K562 (cell line): Measurements from ENCODE around the gene ANAPC2. TPM values are rescaled to one million over a fixed set of nuclear protein-coding genes. Genes with fewer than 3 reads are reported as not detected.

ENCODE experiments used
- ASH1L ChIP-seq: fragments of 450-650 bp; IDR thresholded peaks from 2 replicates; pipeline ENCODE4 v1.6.1; 2018; ENCODE audit warnings: borderline replicate concordance, mild to moderate bottlenecking, low read depth; ENCODE audit not compliant: partially characterized antibody
- C11orf30 ChIP-seq: fragments of 450-650 bp; IDR thresholded peaks from 2 replicates; pipeline ENCODE4 v1.6.1; 2016; ENCODE audit warnings: low read depth, mild to moderate bottlenecking
- CC2D1A ChIP-seq: fragments of 450-650 bp; IDR thresholded peaks from 2 replicates; pipeline ENCODE4 v1.6.1; 2017; ENCODE audit warnings: mild to moderate bottlenecking
- EWSR1 ChIP-seq: fragments of 450-650 bp; IDR thresholded peaks from 2 replicates; pipeline ENCODE4 v1.6.1; 2018; ENCODE audit warnings: borderline replicate concordance, mild to moderate bottlenecking, low read depth, moderate library complexity; ENCODE audit not compliant: partially characterized antibody
- HDAC1 ChIP-seq, 2 experiments: fragments of 450-650 bp; IDR thresholded peaks; 2 replicates each; pipeline ENCODE4 v1.6.1; 2016 to 2017; ENCODE audit warnings: inconsistent platforms in 1 of 2, mild to moderate bottlenecking in 1 of 2, moderate library complexity in 1 of 2
- HNRNPK ChIP-seq: fragments of 200-400 bp; formaldehyde crosslinking; IDR thresholded peaks from one replicate; pipeline ENCODE4 v1.6.1; 2018; ENCODE audit warnings: mild to moderate bottlenecking, low read depth, low read length; ENCODE audit not compliant: poor library complexity, severe bottlenecking
- MEF2D ChIP-seq: conservative IDR thresholded peaks from 2 replicates; pipeline ENCODE4 v1.6.1; 2016; ENCODE audit warnings: low read depth, missing genetic modification characterization, missing compliant biosample characterization
- POLR2G ChIP-seq: fragments of 200-400 bp; formaldehyde crosslinking; IDR thresholded peaks from 2 replicates; pipeline ENCODE4 v1.6.1; 2017; ENCODE audit warnings: low read depth, mild to moderate bottlenecking, antibody characterized with exemption, low read length, moderate library complexity
- PRMT5 ChIP-seq: sonication (generic); formaldehyde crosslinking; IDR thresholded peaks from 2 replicates; pipeline ENCODE4 v1.5.0; 2020; ENCODE audit warnings: missing genetic modification reagents
- SMC3 ChIP-seq: conservative IDR thresholded peaks from 2 replicates; pipeline ENCODE4 v1.6.1; 2011; ENCODE audit warnings: low read depth, low read length, improper control_type of control experiment; ENCODE audit not compliant: insufficient read depth
- ZBTB1 ChIP-seq: sonication (generic); formaldehyde crosslinking; IDR thresholded peaks from 2 replicates; pipeline ENCODE4 v1.8.1; 2023; ENCODE audit warnings: missing genetic modification reagents, low read depth, mild to moderate bottlenecking, borderline replicate concordance
- ZBTB7A ChIP-seq: IDR thresholded peaks from 2 replicates; pipeline ENCODE4 v1.6.1; 2011; ENCODE audit warnings: low read depth, mild to moderate bottlenecking, low read length, moderate library complexity, borderline replicate concordance; ENCODE audit not compliant: control insufficient read depth
- ZNF140 ChIP-seq: fragments of 250-450 bp; sonication (Bioruptor Pico); IDR thresholded peaks from 2 replicates; pipeline ENCODE4 v1.8.0; 2021; ENCODE audit warnings: moderate library complexity, mild to moderate bottlenecking, inconsistent platforms
- ZNF316 ChIP-seq: fragments of 450-650 bp; IDR thresholded peaks from 2 replicates; pipeline ENCODE4 v1.6.1; 2016
- ZNF583 ChIP-seq: fragments of 250-450 bp; sonication (Bioruptor Pico); IDR thresholded peaks from 2 replicates; pipeline ENCODE4 v1.4.0; 2020
- polyA plus RNA-seq, 8 experiments: library from polyadenylated mRNA; depleted of rRNA in 4 of 8; stranded (reverse) in 5 of 8; unstranded in 3 of 8; fragments of >200 nt; fragmentation: Nextera tagmentation in 2 of 8; fragmentation: Illumina TruSeq in 1 of 8; extraction: Ambion mirVana in 2 of 8; extraction: Trizol in 1 of 8; gene quantifications; 2 replicates each; pipeline versions ENCODE4 v1.2.1 to v1.2.3, GENCODE V29; 2011 to 2014; ENCODE audit warnings: inconsistent platforms in 1 of 8, missing spikeins in 1 of 8
- total RNA-seq, 7 experiments: library from RNA; depleted of rRNA in 6 of 7; stranded (reverse); fragments of >200 nt in 6 of 7; fragmentation: Illumina TruSeq in 2 of 7; extraction: Trizol in 2 of 7; gene quantifications; 2 replicates each; pipeline versions ENCODE4 v1.2.1 to v1.2.3, GENCODE V29; 2011 to 2021; ENCODE audit warnings: low replicate concordance in 1 of 7
- TF ChIP-seq, protein P1 (sequence below): fragments of 450-650 bp; IDR thresholded peaks from 2 replicates; pipeline ENCODE4 v1.6.1; 2016; ENCODE audit warnings: mild to moderate bottlenecking, moderate library complexity

ANAPC2 gene
- total and polyA plus RNA-seq, 9 of the 15 experiments (the other 6 are each of a cell fraction or from before 2014, with no cell fraction given), result 0.11 to 56.5 (median 17.1) TPM; not detected in 1

DNA sequence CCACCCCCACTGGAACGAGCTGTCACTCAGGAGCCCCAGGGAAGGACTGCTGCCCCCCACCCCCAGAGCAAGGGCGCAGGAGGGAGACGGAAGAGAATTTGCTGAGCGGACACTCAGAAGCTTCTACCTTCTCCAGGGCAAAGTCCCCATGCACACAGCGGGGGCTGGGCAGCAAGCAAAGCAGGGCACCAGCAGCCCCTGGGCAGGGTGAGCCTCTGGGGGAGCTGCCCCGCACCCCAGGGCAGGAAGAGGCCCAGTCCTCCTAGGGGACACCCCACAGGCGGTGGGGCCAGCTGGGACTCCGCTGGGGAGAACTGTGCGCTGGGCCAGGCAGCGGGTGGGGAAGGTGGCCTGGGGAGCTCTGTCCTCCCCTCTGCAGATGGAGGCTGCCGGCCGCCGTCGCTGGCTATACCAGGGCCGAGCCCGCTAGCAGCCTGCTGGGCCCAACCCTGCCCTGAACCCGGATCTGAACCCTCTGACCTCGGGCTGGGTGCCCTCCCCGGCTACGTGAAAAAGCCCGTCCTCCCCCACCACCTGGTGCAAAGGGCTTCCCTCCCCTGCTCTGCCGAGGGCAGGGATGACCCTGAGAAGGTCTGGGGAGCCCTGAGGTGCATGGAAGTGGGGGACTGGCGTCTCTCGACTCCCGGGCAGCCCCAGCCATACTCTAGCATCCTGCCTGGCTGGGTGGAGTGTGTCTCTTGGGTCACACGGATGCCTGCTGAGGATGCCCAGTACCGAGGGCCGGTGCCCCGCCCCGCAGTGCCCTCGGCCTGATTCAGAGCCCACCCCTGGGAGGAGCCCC, 41.7 kb upstream of the ANAPC2 start (continued):
- TF ChIP-seq, protein P1, sequence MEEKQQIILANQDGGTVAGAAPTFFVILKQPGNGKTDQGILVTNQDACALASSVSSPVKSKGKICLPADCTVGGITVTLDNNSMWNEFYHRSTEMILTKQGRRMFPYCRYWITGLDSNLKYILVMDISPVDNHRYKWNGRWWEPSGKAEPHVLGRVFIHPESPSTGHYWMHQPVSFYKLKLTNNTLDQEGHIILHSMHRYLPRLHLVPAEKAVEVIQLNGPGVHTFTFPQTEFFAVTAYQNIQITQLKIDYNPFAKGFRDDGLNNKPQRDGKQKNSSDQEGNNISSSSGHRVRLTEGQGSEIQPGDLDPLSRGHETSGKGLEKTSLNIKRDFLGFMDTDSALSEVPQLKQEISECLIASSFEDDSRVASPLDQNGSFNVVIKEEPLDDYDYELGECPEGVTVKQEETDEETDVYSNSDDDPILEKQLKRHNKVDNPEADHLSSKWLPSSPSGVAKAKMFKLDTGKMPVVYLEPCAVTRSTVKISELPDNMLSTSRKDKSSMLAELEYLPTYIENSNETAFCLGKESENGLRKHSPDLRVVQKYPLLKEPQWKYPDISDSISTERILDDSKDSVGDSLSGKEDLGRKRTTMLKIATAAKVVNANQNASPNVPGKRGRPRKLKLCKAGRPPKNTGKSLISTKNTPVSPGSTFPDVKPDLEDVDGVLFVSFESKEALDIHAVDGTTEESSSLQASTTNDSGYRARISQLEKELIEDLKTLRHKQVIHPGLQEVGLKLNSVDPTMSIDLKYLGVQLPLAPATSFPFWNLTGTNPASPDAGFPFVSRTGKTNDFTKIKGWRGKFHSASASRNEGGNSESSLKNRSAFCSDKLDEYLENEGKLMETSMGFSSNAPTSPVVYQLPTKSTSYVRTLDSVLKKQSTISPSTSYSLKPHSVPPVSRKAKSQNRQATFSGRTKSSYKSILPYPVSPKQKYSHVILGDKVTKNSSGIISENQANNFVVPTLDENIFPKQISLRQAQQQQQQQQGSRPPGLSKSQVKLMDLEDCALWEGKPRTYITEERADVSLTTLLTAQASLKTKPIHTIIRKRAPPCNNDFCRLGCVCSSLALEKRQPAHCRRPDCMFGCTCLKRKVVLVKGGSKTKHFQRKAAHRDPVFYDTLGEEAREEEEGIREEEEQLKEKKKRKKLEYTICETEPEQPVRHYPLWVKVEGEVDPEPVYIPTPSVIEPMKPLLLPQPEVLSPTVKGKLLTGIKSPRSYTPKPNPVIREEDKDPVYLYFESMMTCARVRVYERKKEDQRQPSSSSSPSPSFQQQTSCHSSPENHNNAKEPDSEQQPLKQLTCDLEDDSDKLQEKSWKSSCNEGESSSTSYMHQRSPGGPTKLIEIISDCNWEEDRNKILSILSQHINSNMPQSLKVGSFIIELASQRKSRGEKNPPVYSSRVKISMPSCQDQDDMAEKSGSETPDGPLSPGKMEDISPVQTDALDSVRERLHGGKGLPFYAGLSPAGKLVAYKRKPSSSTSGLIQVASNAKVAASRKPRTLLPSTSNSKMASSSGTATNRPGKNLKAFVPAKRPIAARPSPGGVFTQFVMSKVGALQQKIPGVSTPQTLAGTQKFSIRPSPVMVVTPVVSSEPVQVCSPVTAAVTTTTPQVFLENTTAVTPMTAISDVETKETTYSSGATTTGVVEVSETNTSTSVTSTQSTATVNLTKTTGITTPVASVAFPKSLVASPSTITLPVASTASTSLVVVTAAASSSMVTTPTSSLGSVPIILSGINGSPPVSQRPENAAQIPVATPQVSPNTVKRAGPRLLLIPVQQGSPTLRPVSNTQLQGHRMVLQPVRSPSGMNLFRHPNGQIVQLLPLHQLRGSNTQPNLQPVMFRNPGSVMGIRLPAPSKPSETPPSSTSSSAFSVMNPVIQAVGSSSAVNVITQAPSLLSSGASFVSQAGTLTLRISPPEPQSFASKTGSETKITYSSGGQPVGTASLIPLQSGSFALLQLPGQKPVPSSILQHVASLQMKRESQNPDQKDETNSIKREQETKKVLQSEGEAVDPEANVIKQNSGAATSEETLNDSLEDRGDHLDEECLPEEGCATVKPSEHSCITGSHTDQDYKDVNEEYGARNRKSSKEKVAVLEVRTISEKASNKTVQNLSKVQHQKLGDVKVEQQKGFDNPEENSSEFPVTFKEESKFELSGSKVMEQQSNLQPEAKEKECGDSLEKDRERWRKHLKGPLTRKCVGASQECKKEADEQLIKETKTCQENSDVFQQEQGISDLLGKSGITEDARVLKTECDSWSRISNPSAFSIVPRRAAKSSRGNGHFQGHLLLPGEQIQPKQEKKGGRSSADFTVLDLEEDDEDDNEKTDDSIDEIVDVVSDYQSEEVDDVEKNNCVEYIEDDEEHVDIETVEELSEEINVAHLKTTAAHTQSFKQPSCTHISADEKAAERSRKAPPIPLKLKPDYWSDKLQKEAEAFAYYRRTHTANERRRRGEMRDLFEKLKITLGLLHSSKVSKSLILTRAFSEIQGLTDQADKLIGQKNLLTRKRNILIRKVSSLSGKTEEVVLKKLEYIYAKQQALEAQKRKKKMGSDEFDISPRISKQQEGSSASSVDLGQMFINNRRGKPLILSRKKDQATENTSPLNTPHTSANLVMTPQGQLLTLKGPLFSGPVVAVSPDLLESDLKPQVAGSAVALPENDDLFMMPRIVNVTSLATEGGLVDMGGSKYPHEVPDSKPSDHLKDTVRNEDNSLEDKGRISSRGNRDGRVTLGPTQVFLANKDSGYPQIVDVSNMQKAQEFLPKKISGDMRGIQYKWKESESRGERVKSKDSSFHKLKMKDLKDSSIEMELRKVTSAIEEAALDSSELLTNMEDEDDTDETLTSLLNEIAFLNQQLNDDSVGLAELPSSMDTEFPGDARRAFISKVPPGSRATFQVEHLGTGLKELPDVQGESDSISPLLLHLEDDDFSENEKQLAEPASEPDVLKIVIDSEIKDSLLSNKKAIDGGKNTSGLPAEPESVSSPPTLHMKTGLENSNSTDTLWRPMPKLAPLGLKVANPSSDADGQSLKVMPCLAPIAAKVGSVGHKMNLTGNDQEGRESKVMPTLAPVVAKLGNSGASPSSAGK, result no peak
- TF ChIP-seq POLR2G (peak; percentile 47; the same call in 1 of the 2 replicates), ZBTB1 (no peak), ZNF583 (no peak), PRMT5 (CRISPR knock-in tag) (no peak), HDAC1 (IDR thresholded peaks at IDR 0.05) (no peak), SMC3 (no peak), MEF2D (no peak), C11orf30 (peak; percentile 53), EWSR1 (no peak), HNRNPK (no peak), ZNF316 (peak; percentile 53; the same call in 1 of the 2 replicates), ZNF140 (no peak), CC2D1A (no peak), ASH1L (no peak), ZBTB7A (no peak)
